Mucosa of descending colon (tissue), 3 donors: Measurements from ENCODE around the gene ASCL2. TPM values are rescaled to one million over a fixed set of nuclear protein-coding genes. Genes with fewer than 3 reads are reported as not detected.
"Not testable (repeated sequence)": the region's sequence is repeated elsewhere in the genome, so short reads cannot be mapped to it uniquely, and the experiment has no call there.

Experiments used
- ATAC-seq: fragments of 200-7000 bp; cut with Tn5 transposase; one replicate; pipeline ENCODE4 v1.9.1; 2020; ENCODE audit warnings: mild to moderate bottlenecking, moderate library complexity
- DNase-seq, 3 donors: peaks; one replicate each; pipeline ENCODE4 v3.0.0-alpha.2; 2020
- H3K36me3 ChIP-seq: fragments of 200-600 bp; one replicate; pipeline ENCODE4 v1.8.0; 2021; ENCODE audit warnings: low read depth, mild to moderate bottlenecking
- H3K4me1 ChIP-seq: fragments of 200-600 bp; one replicate; pipeline ENCODE4 v1.8.0; 2021; ENCODE audit warnings: low read depth, mild to moderate bottlenecking
- H3K4me3 ChIP-seq: fragments of 200-600 bp; one replicate; pipeline ENCODE4 v1.8.0; 2021; ENCODE audit warnings: mild to moderate bottlenecking
- H3K9me3 ChIP-seq: fragments of 200-600 bp; one replicate; pipeline ENCODE4 v1.8.0; 2021; ENCODE audit warnings: mild to moderate bottlenecking
- CTCF ChIP-seq: fragments of 200-600 bp; IDR thresholded peaks from one replicate; pipeline ENCODE4 v1.8.0; 2022; ENCODE audit warnings: antibody characterized with exemption, mild to moderate bottlenecking
- intact Hi-C, 2 donors: fragments of 100-400 bp; cut with DNase I in 1 of 2; cut with micrococcal nuclease in 1 of 2; formaldehyde crosslinking; loops; one replicate each; pipeline versions ENCODE4 v1.11.0 to v1.11.1; 2022; cut with DNase I, micrococcal nuclease
- total RNA-seq, 3 donors: library from RNA; stranded (reverse); fragmentation: NEBNext Ultra II Directional in 2 of 3; extraction: Animal tissue kit (Norgen Biotek cat#: 25700) in 2 of 3; gene quantifications; one replicate each; pipeline versions ENCODE4 v1.2.1 to v1.2.4, GENCODE V29; 2021 to 2023
- donor health status: DM: no; HTN: no; CAD: no; lungs with moderate emphysema.
- donor health status: DM: no; HTN: no; CAD: no.
- donor health status: DM: no; HTN: yes; CAD: no.

The ASCL2 gene
- total RNA-seq, 3 donors from 2014 or later, result 2.6 to 8.4 (median 8.1) TPM

GRCh38 chr11:2248242-2248641 is 22.1 kb downstream of the ASCL2 start:
- H3K4me3 ChIP-seq, result no peak overlapping the region
- TF ChIP-seq CTCF, result no peak
- no peaks in the 10 kb centered on the region for H3K4me1 ChIP-seq

GRCh38 chr11:2247496-2247895 is 22.9 kb downstream of the ASCL2 start:
- TF ChIP-seq CTCF, result no peak
- Histone ChIP-seq H3K4me3 (no peak overlapping the region), H3K9me3 (no peaks in the 10 kb centered on the region), H3K36me3 (no peaks in the 10 kb centered on the region), H3K4me1 (no peaks in the 10 kb centered on the region)
- ATAC-seq (no peak), DNase-seq (no peak)
- intact Hi-C loops, result no loop called here

More at GRCh38 chr11:2248242-2248641, 22.1 kb downstream of the ASCL2 start:
- no peak for ATAC-seq
- H3K36me3 ChIP-seq, result no peaks in the 10 kb centered on the region
- intact Hi-C loops, result no loop called here
- H3K9me3 ChIP-seq, result no peaks in the 10 kb centered on the region
- DNase-seq, result no peak

GRCh38 chr11:2240834-2241233 is 29.6 kb downstream of the ASCL2 start:
- Histone ChIP-seq H3K4me1 (no peaks in the 10 kb centered on the region), H3K36me3 (no peaks in the 10 kb centered on the region), H3K4me3 (no peak overlapping the region), H3K9me3 (no peaks in the 10 kb centered on the region)
- DNase-seq, result no peak
- intact Hi-C loops, result no loop called here
- ATAC-seq, result no peak
- no peak for TF ChIP-seq CTCF

- ATAC-seq, result no peak
- TF ChIP-seq CTCF, result no peak
- Histone ChIP-seq H3K36me3 (no peaks in the 10 kb centered on the region), H3K4me1 (no peaks in the 10 kb centered on the region), H3K9me3 (no peaks in the 10 kb centered on the region), H3K4me3 (no peak overlapping the region)
- DNase-seq, result no peak
- intact Hi-C loops, result no loop called here
Measured at GRCh38 chr11:2237457-2238238, 32.7 kb downstream of the ASCL2 start.

- intact Hi-C loops, result not testable (repeated sequence)
Measured at GRCh38 chr11:2236381-2237134, 33.8 kb downstream of the ASCL2 start.

More at GRCh38 chr11:2236381-2237134, 33.8 kb downstream of the ASCL2 start:
- H3K36me3 ChIP-seq, H3K4me3 ChIP-seq, ATAC-seq, DNase-seq, H3K4me1 ChIP-seq, H3K9me3 ChIP-seq: not testable (repeated sequence)
